HL-60 (cell line): ENCODE measurements around the gene SDK1.

Experiments
- DNase-seq, 2 experiments: peaks; one replicate each; pipeline ENCODE4 v3.0.0-alpha.2; 2010 to 2020; ENCODE audit warnings: low read depth in 1 of 2, low spot score in 1 of 2
- H3K27ac ChIP-seq: fragments of 250-450 bp; sonication (Bioruptor Pico); replicated peaks from 2 replicates; pipeline ENCODE4 v1.5.1; 2020; ENCODE audit warnings: mild to moderate bottlenecking, moderate library complexity
- H3K27me3 ChIP-seq: fragments of 250-450 bp; sonication (Bioruptor Pico); 2 replicates; pipeline ENCODE4 v1.5.1; 2021; ENCODE audit warnings: mild to moderate bottlenecking, moderate library complexity; ENCODE audit not compliant: insufficient read depth, poor library complexity, severe bottlenecking
- H3K4me3 ChIP-seq: replicated peaks from 2 replicates; pipeline ENCODE4 v1.5.1; 2011; ENCODE audit warnings: mild to moderate bottlenecking, control low read depth, low read length; ENCODE audit not compliant: insufficient read depth
- CTCF ChIP-seq: IDR thresholded peaks from one replicate; pipeline ENCODE4 v1.5.1; 2011; ENCODE audit warnings: low read length, control low read depth, inconsistent platforms; ENCODE audit not compliant: insufficient read depth
- GABPA ChIP-seq: IDR thresholded peaks from 2 replicates; pipeline ENCODE4 v1.6.1; 2012; ENCODE audit warnings: low read depth
- POLR2AphosphoS5 ChIP-seq: IDR thresholded peaks from 2 replicates; pipeline ENCODE4 v1.6.1; 2012; ENCODE audit warnings: low read depth
- REST ChIP-seq: IDR thresholded peaks from 2 replicates; pipeline ENCODE4 v1.6.1; 2012; ENCODE audit warnings: low read depth; ENCODE audit not compliant: insufficient replicate concordance
- SPI1 ChIP-seq: IDR thresholded peaks from 2 replicates; pipeline ENCODE4 v1.6.1; 2012; ENCODE audit warnings: low read depth, mild to moderate bottlenecking, borderline replicate concordance

The SDK1 gene

GRCh38 chr7:4050126-4050660 is 749.1 kb downstream of the SDK1 start:
- Histone ChIP-seq H3K4me3 (no peak overlapping the region), H3K27me3 (no peaks in the 10 kb centered on the region), H3K27ac (no peak overlapping the region)
- no peak for TF ChIP-seq POLR2AphosphoS5
- no peak for DNase-seq

GRCh38 chr7:4051696-4052095 is 750.6 kb downstream of the SDK1 start:
- TF ChIP-seq POLR2AphosphoS5 = no peak
- TF ChIP-seq CTCF = no peak
- TF ChIP-seq REST = no peak
- no peak for TF ChIP-seq GABPA
- no peak for TF ChIP-seq SPI1

GRCh38 chr7:4052130-4052529 is 751.1 kb downstream of the SDK1 start:
- Histone ChIP-seq H3K4me3 (no peak overlapping the region), H3K27ac (no peak overlapping the region), H3K27me3 (no peaks in the 10 kb centered on the region)
- no peak for DNase-seq
- TF ChIP-seq REST (no peak), GABPA (no peak), POLR2AphosphoS5 (no peak), SPI1 (no peak), CTCF (no peak)

More at GRCh38 chr7:4051696-4052095, 750.6 kb downstream of the SDK1 start:
- Histone ChIP-seq H3K27me3 (no peaks in the 10 kb centered on the region), H3K27ac (no peak overlapping the region), H3K4me3 (no peak overlapping the region)
- no peak for DNase-seq

- H3K27ac ChIP-seq = no peak overlapping the region
- no peak overlapping the region for H3K4me3 ChIP-seq
- no peaks in the 10 kb centered on the region for H3K27me3 ChIP-seq
- no peak for DNase-seq
- no peak for TF ChIP-seq POLR2AphosphoS5
- TF ChIP-seq CTCF = no peak
These were observed 753.1 kb downstream of the SDK1 start for GRCh38 chr7:4054158-4054557.
